Activated naive CD4-positive, alpha-beta T cell treated with Interleukin-2 at 50 U/mL for 16 hours (primary cell): ENCODE results near the gene GALNT1.
A peak's percentile ranks its signal among the peaks of the same experiment; 100 is the strongest.

Experiments
- DNase-seq: peaks from one replicate; pipeline ENCODE4 v3.0.0-alpha.2; 2020

The GALNT1 gene

GRCh38 chr18:35728676-35729075 lies 147.1 kb downstream of the GALNT1 start:
- DNase-seq = no peak

- no peak for DNase-seq
These were observed 148.6 kb downstream of the GALNT1 start for GRCh38 chr18:35729991-35730668.

- no peak for DNase-seq
These were observed 149.3 kb downstream of the GALNT1 start for GRCh38 chr18:35730691-35731370.

- DNase-seq = no peak
These were observed 150.2 kb downstream of the GALNT1 start for GRCh38 chr18:35731701-35732100.

GRCh38 chr18:35732162-35732561 lies 150.6 kb downstream of the GALNT1 start:
- DNase-seq = no peak

GRCh38 chr18:35732636-35733035 lies 151.1 kb downstream of the GALNT1 start:
- DNase-seq = no peak

GRCh38 chr18:35733408-35733807 lies 151.9 kb downstream of the GALNT1 start:
- DNase-seq = no peak

- DNase-seq = no peak
These were observed 155.2 kb downstream of the GALNT1 start for GRCh38 chr18:35736696-35737095.

- DNase-seq = no peak
These were observed 158.2 kb downstream of the GALNT1 start for GRCh38 chr18:35739778-35740177.

- DNase-seq = no peak
These were observed 159.1 kb downstream of the GALNT1 start for GRCh38 chr18:35740656-35741055.

GRCh38 chr18:35743916-35744315 lies 162.4 kb downstream of the GALNT1 start:
- no peak for DNase-seq

- DNase-seq = no peak
These were observed 164.3 kb downstream of the GALNT1 start for GRCh38 chr18:35745814-35746213.

- no peak for DNase-seq
These were observed 165.3 kb downstream of the GALNT1 start for GRCh38 chr18:35746826-35747339.

- no peak for DNase-seq
These were observed 166.4 kb downstream of the GALNT1 start for GRCh38 chr18:35747894-35748472.

GRCh38 chr18:35749701-35750100 lies 168.2 kb downstream of the GALNT1 start:
- DNase-seq = no peak

- no peak for DNase-seq
These were observed 169.4 kb downstream of the GALNT1 start for GRCh38 chr18:35750929-35751328.

- no peak for DNase-seq
These were observed 171.9 kb downstream of the GALNT1 start for GRCh38 chr18:35753306-35753910.

GRCh38 chr18:35754464-35754863 lies 172.9 kb downstream of the GALNT1 start:
- DNase-seq = no peak

GRCh38 chr18:35755369-35755768 lies 173.8 kb downstream of the GALNT1 start:
- DNase-seq = no peak

GRCh38 chr18:35756506-35757117 lies 175.1 kb downstream of the GALNT1 start:
- DNase-seq = peak; percentile 38
